ENCODE results near the gene KTN1.

The KTN1 gene

DNA sequence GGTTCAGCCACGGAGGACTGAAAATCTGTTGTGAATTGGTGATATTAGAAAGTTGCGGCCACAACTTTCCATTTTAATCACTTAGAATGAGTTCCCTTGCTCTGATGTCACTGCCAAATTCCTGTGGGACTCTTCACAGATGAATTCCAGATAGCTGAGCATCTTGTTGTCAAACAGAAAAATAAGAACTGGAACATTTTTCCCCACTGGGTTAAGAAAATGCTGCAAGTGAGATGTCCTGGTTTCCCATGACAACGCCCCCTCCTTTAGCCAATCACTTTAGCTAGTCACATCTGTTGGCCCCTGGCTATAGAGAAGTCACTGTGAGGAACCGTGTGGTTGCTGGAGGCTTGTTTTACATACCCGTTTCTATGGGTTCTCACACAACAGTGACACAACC, 135.9 kb downstream of the KTN1 start:
- no peak for DNase-seq (ENCODE audit: low spot score)

GRCh38 chr14:55717621-55718020, 137.6 kb downstream of the KTN1 start:
- DNase-seq (ENCODE audit: low spot score): no peak

DNA sequence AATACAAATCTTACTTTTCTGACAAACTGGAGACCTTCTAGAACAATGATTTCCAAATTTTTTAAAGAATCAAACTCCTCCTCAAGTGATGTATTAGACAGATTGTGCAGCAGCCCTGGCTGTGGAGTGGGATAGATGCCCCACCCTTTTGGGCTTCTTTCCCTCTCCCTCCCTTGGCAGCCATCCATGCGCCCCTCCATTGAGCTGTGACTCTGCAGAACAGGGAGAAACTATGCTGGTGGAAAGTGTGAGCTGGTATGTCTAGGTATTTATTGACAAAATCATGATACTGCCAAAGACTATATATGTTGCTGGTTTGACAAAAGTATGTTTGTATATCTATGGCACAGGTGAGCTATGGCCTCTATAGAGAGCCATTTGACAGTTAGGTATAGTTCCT, 138.5 kb downstream of the KTN1 start:
- no peak for DNase-seq (ENCODE audit: low spot score)

DNA sequence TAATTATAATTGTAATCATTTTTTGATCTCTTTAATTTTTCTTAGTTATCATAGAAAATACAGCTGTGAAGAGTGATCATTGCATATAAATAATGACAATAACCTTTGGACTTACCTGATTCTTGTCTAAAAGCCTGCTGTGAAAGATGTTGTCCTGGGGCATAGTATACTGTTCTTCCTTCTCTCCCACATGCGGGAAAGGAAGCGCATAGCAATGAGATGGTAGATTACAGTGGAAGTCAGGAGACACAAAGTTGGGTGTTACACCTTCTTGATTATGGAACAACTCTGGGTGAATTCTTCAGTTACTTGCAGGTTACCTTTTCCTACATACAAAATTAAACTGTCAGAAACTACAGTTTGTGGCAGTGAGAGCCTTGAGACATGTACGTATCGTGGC, 140.8 kb downstream of the KTN1 start:
- no peak for DNase-seq (ENCODE audit: low spot score)

DNA sequence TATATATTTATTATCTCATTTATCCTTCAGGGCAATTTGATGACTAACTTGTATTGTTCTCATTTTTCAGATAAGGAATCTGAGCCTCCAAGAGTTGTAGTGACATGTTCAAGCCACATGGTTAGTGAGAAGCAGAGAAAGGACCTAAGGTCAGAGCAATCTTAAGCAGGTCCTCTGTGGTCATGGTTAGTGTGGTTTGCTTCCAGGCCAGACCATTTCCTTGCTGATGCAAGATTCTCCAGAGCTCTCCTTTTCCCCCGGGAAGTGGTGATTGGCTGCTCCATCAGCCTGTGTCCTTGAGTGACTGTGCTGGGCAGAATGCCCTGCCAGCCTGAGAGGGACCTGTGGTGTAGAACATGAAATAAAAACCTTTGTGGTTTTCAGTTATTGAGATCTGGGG, 141.3 kb downstream of the KTN1 start:
- DNase-seq (ENCODE audit: low spot score): no peak

- no peak for DNase-seq (ENCODE audit: low spot score)
These were observed 142.0 kb downstream of the KTN1 start for GRCh38 chr14:55722054-55722453.

DNA sequence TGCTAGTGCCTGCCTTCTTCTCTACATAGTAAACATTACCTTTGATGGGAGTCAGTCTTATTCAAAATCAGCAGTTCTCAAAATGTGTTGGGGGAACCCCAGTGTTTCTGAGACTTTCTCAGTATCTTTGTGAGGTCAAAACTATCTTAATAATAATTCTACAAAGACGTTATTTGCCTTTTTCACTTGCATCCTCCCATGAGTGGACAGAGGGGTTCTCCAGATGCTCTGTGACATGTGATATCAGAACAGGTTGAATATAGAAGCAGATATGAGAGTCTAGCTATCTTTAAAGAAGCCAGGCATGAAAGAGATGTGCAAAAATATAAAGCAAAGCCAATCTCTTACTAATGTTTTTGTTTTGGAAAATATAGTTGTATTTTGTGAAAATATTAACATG, 144.7 kb downstream of the KTN1 start:
- no peak for DNase-seq (ENCODE audit: low spot score)

- no peak for DNase-seq (ENCODE audit: low spot score)
These were observed 150.7 kb downstream of the KTN1 start for GRCh38 chr14:55730592-55731310.

- DNase-seq (ENCODE audit: low spot score): no peak
These were observed 151.4 kb downstream of the KTN1 start for GRCh38 chr14:55731311-55731872.

DNA sequence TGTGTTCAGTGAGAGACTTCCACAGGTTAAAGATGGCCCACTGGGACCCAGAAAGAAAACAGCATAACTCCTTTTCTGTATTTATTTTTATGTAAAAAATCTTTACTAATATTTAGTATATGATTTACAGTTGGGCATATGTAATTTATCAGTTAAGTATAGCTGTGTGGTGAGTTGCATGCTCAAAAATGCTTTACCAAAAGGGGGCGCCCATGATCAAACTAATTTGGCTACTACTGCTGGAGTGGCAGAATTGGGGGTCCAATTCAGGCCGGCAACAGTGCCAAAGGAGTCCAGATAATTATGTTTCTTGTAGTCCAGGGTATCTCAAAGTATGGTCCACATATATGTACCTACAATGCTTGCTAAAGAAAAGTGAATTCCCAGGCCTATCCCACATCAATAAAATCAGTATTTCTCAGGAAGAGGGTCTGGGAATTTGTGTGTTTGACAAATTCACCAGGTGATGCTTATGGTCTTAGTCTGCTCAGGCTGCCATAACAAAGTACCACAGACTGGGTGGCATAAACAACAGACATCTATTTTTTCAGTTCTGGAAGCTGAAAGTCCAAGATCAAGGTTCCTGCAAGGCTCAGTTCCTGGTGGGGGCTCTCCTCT, 152.0 kb downstream of the KTN1 start:
- peak; percentile 65 for DNase-seq (ENCODE audit: low spot score)

GRCh38 chr14:55733599-55733998, 153.6 kb downstream of the KTN1 start:
- DNase-seq (ENCODE audit: low spot score): no peak
